ENCODE data around the gene TSC22D2. TPM values are rescaled to one million over a fixed set of nuclear protein-coding genes. Genes with fewer than 3 reads are reported as not detected.

Gene TSC22D2
- total and polyA plus RNA-seq, 7 donors = 6.6 to 24.9 (median 14.6) TPM

DNA sequence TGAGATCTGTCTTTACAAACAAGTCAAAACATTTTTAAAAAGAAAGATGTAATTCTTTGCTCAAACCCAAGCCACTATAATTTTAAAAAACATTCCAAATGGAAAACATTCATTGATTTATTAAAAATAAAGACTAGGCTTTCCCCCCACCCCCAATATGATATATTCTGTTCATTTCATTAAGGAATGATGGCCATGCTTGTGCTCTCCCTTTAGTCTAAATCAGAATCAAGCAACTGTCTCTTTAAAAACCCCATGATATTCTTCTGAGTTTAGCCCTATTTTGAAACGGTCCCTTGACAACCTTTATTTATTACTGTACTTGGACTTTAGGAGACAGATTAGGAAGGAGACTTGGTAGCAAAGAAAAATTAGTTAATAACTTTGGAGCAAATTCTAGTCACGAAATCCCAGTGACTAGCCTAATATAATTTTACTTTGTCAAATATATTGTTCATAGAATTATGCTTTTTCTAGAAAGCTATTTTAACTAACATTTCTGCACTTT, 38.4 kb downstream of the TSC22D2 start:
- WGBS, 2 donors = 66 to 73% methylated on average over 2 of the region's 2 CpGs
- no peaks in the 10 kb centered on the region for H3K9me3 ChIP-seq
- TF ChIP-seq POLR2A (IDR thresholded peaks at IDR 0.05) (no peak), POLR2AphosphoS5 (IDR thresholded peaks at IDR 0.05) (no peak), CTCF (IDR thresholded peaks at IDR 0.05) (no peak), EP300 (IDR thresholded peaks at IDR 0.05) (no peak)
- DNase-seq = no peak
- no peaks in the 10 kb centered on the region for H3K27me3 ChIP-seq
- peaks cover 0 to 64% (median 43%) of the 10 kb centered on the region in 4 donors for H3K4me1 ChIP-seq
- H3K4me3 ChIP-seq = no peak overlapping the region
- H3K36me3 ChIP-seq = no peaks in the 10 kb centered on the region
- H3K27ac ChIP-seq = peak overlapping the region in 2 of 4 donors; percentile 53
- intact Hi-C loops (cut with DNase I) = no loop called here

DNA sequence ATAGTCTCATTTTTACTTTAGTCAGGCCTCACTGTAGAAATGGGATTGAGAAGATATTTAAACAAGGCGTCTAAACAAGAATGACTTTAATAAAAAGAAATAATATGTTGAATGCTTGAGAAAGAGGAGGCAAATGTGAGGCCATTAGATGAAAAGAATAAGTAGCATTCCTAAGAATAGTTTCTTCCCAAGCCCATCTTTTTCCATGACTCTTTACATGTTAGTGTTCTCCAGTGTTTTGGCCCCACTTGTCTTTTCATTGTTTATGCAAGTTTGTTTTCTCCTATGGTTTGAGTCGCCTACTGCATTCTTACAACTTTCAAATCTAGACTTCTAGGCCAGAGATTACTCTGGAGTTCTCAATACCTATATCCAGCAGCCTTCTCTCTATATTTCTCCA, 39.0 kb downstream of the TSC22D2 start:
- Histone ChIP-seq H3K36me3 (no peaks in the 10 kb centered on the region), H3K27ac (peak overlapping the region in 2 of 4 donors; percentile 53), H3K27me3 (no peaks in the 10 kb centered on the region), H3K4me3 (no peak overlapping the region), H3K9me3 (no peaks in the 10 kb centered on the region), H3K4me1 (peaks cover 0 to 68% (median 47%) of the 10 kb centered on the region in 4 donors)
- intact Hi-C loops (cut with DNase I) = no loop called here
- DNase-seq = no peak
- WGBS, 2 donors = 89 to 95% methylated on average over 2 of the region's 2 CpGs
- TF ChIP-seq EP300 (IDR thresholded peaks at IDR 0.05) (no peak), CTCF (IDR thresholded peaks at IDR 0.05) (no peak), POLR2A (IDR thresholded peaks at IDR 0.05) (no peak), POLR2AphosphoS5 (IDR thresholded peaks at IDR 0.05) (no peak)

- 88 to 90% methylated on average over 3 of the region's 3 CpGs for WGBS, 2 donors
- intact Hi-C loops (cut with DNase I) = no loop called here
Measured at GRCh38 chr3:150447631-150448465, 39.8 kb downstream of the TSC22D2 start.

DNA sequence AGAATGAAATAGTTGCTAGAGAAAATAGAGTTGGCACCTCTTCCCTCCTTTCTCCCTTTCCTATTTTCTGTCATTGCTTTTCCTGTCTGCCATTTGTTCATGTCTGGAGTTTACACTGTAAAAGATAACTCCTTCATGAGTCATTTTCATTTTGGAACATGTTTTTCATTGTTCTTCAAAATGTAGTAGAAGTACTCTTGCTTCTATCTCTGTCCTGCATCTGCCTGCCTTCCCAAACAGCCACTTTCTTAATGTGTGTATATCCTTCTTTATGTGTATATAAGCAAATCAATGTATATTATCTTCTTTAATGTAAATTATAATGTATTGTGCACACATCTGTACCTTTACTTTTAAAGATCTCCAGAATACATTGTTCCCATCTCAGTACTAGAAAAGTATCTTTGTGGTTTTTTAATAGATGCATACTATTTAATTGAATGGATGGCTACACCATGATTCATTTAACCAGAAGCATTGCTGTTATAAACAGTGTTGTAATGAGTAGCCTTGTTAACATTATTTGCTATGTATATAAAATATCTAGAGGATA, 41.1 kb downstream of the TSC22D2 start:
- Histone ChIP-seq H3K9me3 (no peaks in the 10 kb centered on the region), H3K4me3 (no peak overlapping the region), H3K4me1 (peaks cover 0 to 66% (median 46%) of the 10 kb centered on the region in 4 donors), H3K36me3 (no peaks in the 10 kb centered on the region), H3K27me3 (no peaks in the 10 kb centered on the region), H3K27ac (peak overlapping the region in 3 of 4 donors; percentile 9 to 53 (median 9))
- intact Hi-C loops (cut with DNase I) = no loop called here
- TF ChIP-seq POLR2AphosphoS5 (IDR thresholded peaks at IDR 0.05) = peak in 1 of 4 donors; percentile 24
- no peak for TF ChIP-seq CTCF (IDR thresholded peaks at IDR 0.05)
- no peak for TF ChIP-seq EP300 (IDR thresholded peaks at IDR 0.05)
- no peak for DNase-seq

More at GRCh38 chr3:150447631-150448465, 39.8 kb downstream of the TSC22D2 start:
- no peaks in the 10 kb centered on the region for H3K9me3 ChIP-seq
- no peak for TF ChIP-seq POLR2A (IDR thresholded peaks at IDR 0.05)
- no peak for TF ChIP-seq EP300 (IDR thresholded peaks at IDR 0.05)
- no peaks in the 10 kb centered on the region for H3K36me3 ChIP-seq
- H3K27ac ChIP-seq = peak overlapping the region in 2 of 4 donors; percentile 53
- no peak overlapping the region for H3K4me3 ChIP-seq
- H3K27me3 ChIP-seq = no peaks in the 10 kb centered on the region
- DNase-seq = no peak
- peaks cover 0 to 65% (median 44%) of the 10 kb centered on the region in 4 donors for H3K4me1 ChIP-seq

GRCh38 chr3:150450916-150451315, 42.8 kb downstream of the TSC22D2 start:
- Histone ChIP-seq H3K36me3 (no peaks in the 10 kb centered on the region), H3K27me3 (no peaks in the 10 kb centered on the region), H3K27ac (peak overlapping the region in 2 of 4 donors; percentile 24 to 27), H3K9me3 (no peaks in the 10 kb centered on the region), H3K4me1 (peaks cover 0 to 78% (median 56%) of the 10 kb centered on the region in 4 donors), H3K4me3 (no peak overlapping the region)
- no peak for DNase-seq
- TF ChIP-seq CTCF (IDR thresholded peaks at IDR 0.05) = no peak
- no peak for TF ChIP-seq POLR2AphosphoS5 (IDR thresholded peaks at IDR 0.05)
- TF ChIP-seq EP300 (IDR thresholded peaks at IDR 0.05) = no peak
- TF ChIP-seq POLR2A (IDR thresholded peaks at IDR 0.05) = no peak
- intact Hi-C loops (cut with DNase I) = loop anchor here (5.0 kb wide), 1 partner anchor 39 kb away; no protein-coding TSS in a partner anchor

Measured in sigmoid colon (tissue), 7 donors.